Inflammatory macrophage (primary cell): ENCODE measurements around the gene PGM2L1.
"Not testable (repeated sequence)": the region's sequence is repeated elsewhere in the genome, so short reads cannot be mapped to it uniquely, and the experiment has no call there.

Experiments used
- DNase-seq, 2 donors: peaks; one replicate each; pipeline ENCODE4 v3.0.0-alpha.2; 2020 to 2022
- total RNA-seq, 18 experiments: gene quantifications; one replicate each; lab custom pipeline; 2026; ENCODE audit warnings: mixed read lengths in 6 of 18, inconsistent platforms in 2 of 18; lab: John Stamatoyannopoulos, UW

PGM2L1 gene
- 6.5 to 28.3 (median 13.6) reads per million in 18 experiments for total RNA-seq

- DNase-seq = peak; percentile 94 to 96
Measured at GRCh38 chr11:74398244-74399159, at the start of gene PGM2L1. Gene PGM2L1, minus strand, starts transcription at chr11:74398433. Its CDS starts 272 bp downstream, at chr11:74398161.

GRCh38 chr11:74447720-74448119 lies 49.5 kb upstream of the PGM2L1 start:
- DNase-seq = no peak

GRCh38 chr11:74446532-74446938 lies 48.3 kb upstream of the PGM2L1 start:
- DNase-seq = no peak

- no peak for DNase-seq
Measured at GRCh38 chr11:74444173-74444826, 46.1 kb upstream of the PGM2L1 start.

- no peak for DNase-seq
Measured at GRCh38 chr11:74443071-74443864, 45.0 kb upstream of the PGM2L1 start.

DNA sequence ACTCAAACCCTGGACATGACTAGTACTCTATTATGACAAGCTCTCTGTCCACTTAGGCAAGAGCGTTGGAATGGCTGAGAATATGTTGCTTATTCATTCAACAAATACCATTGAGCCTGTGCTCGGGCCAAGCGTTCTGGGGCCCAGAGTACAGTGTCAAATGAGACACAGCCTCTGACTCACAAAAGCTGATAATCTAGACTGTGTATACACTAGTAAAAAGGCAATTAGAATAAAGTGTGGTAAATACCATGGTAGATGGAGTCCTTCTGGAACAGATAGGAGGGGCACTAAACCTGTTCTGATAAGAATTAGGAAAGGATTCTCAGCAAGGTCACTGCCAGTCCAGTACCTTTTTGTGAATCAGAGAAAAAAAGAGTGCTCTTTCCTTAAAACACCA lies 44.4 kb upstream of the PGM2L1 start:
- no peak for DNase-seq

DNA sequence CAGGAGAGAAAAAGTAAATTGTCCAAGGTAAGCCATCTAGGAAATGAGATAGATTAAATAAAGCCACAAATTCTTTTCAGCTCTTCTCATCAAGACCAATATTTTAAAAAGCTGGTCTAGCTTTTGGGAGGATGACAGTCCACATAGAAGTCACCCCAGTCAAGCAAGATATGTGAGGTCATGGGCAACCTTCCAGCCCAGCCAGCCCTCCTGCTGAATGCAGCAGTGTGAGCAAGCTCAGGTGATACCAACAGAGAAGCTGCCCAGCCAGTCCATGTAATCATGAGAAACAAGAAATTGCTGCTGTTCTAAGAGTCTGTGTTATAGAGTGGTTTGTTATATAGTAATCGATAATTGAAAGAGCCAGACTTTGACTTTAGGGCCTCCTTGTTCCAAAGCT lies 40.4 kb upstream of the PGM2L1 start:
- no peak for DNase-seq

DNA sequence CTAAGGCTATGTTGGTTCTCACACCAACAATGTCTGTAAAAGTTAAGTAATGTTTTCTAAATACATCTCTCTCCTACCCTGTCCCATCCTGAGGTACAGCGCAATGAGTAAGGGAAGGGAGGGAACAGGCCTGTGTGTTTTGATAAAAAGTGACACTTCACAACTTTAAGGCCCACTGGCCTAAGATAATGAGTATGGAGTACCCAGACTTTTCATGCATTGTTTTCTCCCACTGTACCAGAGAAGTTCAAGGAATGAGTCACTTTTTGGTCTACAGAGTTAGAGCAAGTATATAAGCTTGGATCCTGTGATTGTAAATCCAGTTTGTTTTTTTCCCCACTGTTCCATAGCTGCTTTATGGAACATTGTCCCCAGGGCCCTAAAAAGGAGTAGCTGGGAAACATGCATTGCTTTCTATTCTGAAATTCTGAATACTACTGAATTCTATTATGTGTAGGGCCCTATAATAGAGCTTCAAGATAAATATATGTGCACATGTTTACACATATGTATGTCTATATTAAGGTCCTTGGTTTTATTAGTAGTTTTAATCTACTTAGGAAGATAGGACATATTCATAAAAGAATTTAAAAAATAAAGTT lies 39.3 kb upstream of the PGM2L1 start:
- no peak for DNase-seq

GRCh38 chr11:74434528-74434927 lies 36.3 kb upstream of the PGM2L1 start:
- peak; percentile 46 to 71 for DNase-seq

DNA sequence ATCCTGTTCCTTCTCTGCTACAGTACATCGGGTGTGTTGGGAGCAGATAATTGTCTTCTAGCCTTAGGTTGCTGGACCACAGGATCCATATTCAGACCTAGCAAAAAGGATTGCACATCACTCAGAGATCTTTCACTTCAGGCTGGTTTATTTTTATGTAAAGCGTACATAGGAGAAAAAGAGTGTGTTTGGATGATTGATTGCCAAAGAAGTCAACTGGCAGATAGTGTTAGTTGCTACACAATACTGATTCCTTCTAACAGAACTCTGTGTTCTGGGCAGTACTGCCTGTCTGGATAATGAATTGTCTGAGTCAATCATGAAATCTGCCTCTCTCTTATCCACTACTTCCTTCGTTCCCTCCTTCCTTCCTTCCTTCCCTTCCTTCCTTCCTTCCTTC lies 31.0 kb upstream of the PGM2L1 start:
- DNase-seq = no peak

DNA sequence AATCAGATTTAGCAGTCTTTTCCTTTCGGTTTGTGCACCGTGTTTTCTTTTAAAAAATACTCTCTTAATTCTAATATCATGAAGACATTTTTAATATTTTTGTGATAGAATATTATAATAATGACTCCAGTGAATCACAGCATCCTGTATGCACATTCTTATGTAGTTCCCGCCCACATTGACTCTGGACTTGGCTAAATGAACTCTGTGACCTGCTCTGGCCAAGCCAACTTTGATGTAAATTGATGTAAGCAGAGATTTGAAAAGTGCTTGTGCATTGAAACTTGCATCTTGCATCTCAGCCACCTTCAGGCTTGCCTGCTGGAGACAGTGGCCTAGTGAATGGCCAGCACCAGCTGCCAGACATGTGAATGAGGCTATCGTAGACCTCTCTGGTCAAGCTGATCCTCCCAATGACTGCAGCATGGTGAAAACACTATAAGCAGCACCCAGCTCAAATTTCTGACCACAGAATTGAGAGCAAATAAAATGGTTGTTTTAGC lies 29.2 kb upstream of the PGM2L1 start:
- DNase-seq = no peak

DNA sequence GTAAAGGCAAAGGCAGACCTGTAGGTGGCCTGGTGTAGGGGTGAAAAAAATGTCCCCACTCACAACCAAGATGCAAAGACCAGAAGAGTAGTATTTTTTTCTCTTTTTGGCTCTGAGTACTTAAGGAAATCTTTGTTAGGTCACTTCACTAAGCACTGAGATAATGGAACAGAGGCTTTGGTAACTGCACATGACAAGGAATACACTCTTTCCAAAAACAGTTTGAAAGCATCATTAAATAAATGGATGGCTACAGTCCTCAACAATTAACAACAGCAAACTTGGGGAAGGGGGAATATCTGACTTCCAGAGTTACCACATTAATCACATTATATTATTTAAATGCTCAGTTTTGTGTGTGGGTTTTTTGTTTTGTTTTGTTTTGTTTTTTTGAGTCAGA lies 26.9 kb upstream of the PGM2L1 start:
- no peak for DNase-seq

DNA sequence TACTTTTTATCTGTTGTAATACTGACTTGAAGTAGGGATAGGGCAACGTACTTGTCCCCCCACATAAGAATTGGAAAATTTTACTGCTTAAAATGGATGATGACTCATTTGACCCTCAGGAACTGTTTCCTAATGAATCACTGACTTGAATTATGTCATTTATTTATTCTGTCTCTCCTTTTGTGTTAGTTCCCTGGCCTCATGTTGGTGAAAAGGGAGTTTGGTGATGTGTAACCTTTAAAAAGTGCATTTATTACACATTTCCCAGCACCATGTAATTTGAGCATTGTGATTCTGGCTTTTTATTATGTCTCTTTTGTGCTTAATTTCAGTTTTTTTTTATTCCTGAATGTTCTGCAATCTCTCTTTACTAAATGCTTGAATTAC lies 20.3 kb upstream of the PGM2L1 start:
- DNase-seq = no peak

- DNase-seq = no peak
Measured at GRCh38 chr11:74417860-74418508, 19.8 kb upstream of the PGM2L1 start.

DNA sequence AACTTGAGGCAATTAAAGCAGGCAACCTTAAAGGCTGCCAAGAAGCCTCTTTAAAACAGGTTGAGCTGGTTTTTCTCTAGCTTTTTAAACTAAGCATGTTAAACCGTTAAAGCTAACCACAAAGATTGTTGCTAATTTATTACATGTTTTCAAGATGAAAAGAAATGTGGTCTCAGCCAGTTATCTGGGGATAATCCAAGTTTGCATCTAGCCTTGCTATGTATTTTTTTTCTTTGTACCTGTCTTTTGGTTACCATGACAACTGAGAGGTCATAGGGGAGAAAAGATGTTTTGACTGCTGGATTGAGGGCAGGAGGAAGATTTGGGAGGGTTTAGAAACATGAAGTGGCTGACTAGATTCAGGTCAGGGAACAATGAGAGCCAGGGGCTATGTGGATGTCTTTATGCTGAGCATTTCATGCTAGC lies 19.2 kb upstream of the PGM2L1 start:
- DNase-seq = no peak

- not testable (repeated sequence) for DNase-seq
Measured at GRCh38 chr11:74416974-74417373, 18.7 kb upstream of the PGM2L1 start.

DNA sequence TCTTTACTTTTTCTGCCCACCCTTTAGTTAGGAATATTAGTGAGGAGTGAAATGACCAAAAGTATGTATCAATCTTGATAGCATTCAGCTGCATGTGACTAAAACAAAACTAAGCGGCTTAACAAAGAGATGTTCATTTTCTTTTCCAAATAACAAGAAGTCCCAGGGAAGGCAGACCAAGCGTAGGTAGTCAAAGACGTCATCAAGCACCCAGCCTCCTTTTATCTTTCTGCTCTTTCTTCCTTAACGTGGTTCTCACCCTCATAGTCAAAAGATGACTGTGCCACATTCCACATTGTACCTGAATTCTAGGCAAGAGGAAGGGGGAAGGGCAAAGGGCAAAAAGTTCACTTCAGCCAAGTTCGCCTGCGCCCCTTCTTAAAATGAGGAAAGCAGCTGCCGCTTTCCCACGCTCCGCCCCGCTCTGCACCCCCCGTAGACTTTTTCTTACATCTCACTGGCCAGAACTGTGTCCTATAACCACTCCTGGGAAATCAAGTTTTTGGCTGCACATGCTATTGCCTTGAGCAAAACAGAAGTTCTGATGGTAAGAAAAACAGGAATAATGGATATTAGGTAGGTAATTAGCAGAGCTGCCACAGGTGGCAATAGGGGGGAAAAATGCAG lies 14.6 kb upstream of the PGM2L1 start:
- no peak for DNase-seq

- no peak for DNase-seq
Measured at GRCh38 chr11:74412321-74412720, 14.1 kb upstream of the PGM2L1 start.

- no peak for DNase-seq
Measured at GRCh38 chr11:74409633-74410032, 11.4 kb upstream of the PGM2L1 start.

- DNase-seq = peak; percentile 33 to 35
Measured at GRCh38 chr11:74403607-74404321, 5.5 kb upstream of the PGM2L1 start.

- DNase-seq = no peak
Measured at GRCh38 chr11:74400606-74401005, 2.4 kb upstream of the PGM2L1 start.
